Cardiac septum (tissue), 1 donor: ENCODE data around the gene MAP3K3. TPM values are rescaled to one million over a fixed set of nuclear protein-coding genes. Genes with fewer than 3 reads are reported as not detected.
"Not testable (repeated sequence)": the region's sequence is repeated elsewhere in the genome, so short reads cannot be mapped to it uniquely, and the experiment has no call there.

Experiments
- DNase-seq: peaks from one replicate; pipeline ENCODE4 v3.0.0-alpha.2; 2020; ENCODE audit warnings: low spot score
- intact Hi-C: fragments of 100-400 bp; cut with DNase I; formaldehyde crosslinking; loops from one replicate; pipeline ENCODE4 v1.14.0; 2022
- total RNA-seq: library from RNA; stranded (reverse); fragmentation: NEBNext Ultra II Directional; extraction: Animal tissue kit (Norgen Biotek cat#: 25700); gene quantifications from one replicate; pipeline ENCODE4 v1.2.1, GENCODE V29; 2021
- donor health status: DM: no; HTN: no; CAD: no.

The MAP3K3 gene
- total RNA-seq, 1 donor from 2014 or later: 101 TPM

- intact Hi-C loops: loop anchor here (2.0 kb wide), 1 partner anchor 40 kb away; the partner anchor contains the start of gene STRADA
- peak; percentile 90 for DNase-seq
Observed at GRCh38 chr17:63700528-63701455, 78.6 kb downstream of the MAP3K3 start.

GRCh38 chr17:63701456-63701820 lies 79.2 kb downstream of the MAP3K3 start:
- DNase-seq: no peak
- intact Hi-C loops: loop anchor here (2.0 kb wide), 1 partner anchor 39 kb away; the partner anchor contains the start of gene STRADA

- peak; percentile 85 for DNase-seq
- intact Hi-C loops: loop anchor here (2.0 kb wide), 1 partner anchor 39 kb away; the partner anchor contains the start of gene STRADA
Observed at GRCh38 chr17:63701868-63702720, 79.9 kb downstream of the MAP3K3 start.

DNA sequence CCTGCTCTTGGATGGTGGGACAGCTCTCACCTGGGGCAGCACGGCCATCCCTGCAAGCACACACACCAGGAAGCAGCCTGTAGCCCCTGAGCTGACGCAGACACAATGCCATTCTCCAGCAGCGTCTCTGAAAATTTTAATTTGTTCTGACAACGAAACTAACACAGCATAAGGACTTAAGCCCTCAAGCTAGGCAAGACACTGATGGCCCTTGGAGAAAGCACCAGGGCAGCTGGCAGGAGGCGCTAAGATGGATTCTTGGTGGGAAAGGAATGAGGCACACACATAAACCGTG lies 80.5 kb downstream of the MAP3K3 start:
- DNase-seq: no peak
- intact Hi-C loops: no loop called here

GRCh38 chr17:63703029-63703428 lies 80.8 kb downstream of the MAP3K3 start:
- intact Hi-C loops: no loop called here
- DNase-seq: no peak

GRCh38 chr17:63703556-63704258 lies 81.5 kb downstream of the MAP3K3 start:
- intact Hi-C loops: no loop called here
- DNase-seq: no peak

GRCh38 chr17:63704259-63704576 lies 82.0 kb downstream of the MAP3K3 start:
- intact Hi-C loops: no loop called here
- no peak for DNase-seq

GRCh38 chr17:63704836-63705235 lies 82.6 kb downstream of the MAP3K3 start:
- DNase-seq: no peak
- intact Hi-C loops: no loop called here

DNA sequence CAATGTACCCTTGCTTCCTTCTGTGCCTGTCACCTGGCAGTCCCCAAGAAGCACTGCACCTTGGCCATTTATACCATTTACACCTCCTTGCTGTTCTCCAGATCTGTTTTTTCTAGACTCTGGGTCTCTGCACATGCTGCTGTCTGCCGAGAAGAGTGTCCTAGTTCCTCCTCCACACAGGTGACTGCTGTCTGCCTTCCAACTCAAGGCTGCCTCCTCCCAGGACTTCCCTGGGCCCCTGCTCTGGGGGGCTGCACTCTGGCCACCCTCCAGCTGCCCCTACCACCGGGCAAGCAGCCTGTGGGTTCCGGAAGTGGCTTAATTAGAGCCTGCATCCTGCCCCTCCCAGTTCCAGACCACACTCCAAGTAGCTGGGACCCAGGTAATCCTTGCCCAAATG lies 83.4 kb downstream of the MAP3K3 start:
- DNase-seq: no peak
- intact Hi-C loops: no loop called here

DNA sequence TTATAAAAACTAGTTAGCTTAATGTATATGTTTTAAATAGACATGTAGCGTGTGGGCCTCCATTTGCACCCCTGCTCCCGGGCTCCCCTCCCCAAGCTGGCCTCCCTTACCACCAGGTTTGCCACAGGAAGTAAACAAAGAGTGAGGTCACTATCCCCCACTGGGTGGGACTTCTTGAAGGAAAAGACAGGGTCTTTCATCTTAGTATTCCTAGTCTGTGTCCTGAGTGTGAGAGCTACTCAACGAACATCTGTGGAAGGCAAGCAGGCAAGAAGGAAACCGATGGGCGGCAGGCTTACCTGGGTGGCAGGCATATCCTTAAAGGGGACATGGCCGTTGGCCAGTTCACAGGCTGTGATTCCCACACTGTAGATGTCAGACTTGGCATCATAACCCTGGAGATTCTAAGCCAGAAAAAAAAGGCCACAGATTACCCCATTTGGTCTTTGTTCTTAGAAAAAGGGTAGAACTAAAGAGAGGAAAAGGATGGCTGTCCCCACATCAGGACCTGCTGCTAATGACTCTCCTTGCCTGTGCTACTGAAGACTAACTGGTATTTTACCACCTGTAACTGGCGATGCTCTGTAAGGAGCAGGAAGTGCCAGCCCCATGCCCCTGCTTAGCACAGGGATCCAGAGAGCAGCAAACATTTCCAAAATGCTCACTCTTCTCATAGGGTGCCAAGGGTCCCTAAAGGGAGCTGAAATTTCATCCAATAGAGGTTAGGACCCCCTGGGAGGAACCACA lies 84.3 kb downstream of the MAP3K3 start:
- DNase-seq: no peak
- intact Hi-C loops: no loop called here

DNA sequence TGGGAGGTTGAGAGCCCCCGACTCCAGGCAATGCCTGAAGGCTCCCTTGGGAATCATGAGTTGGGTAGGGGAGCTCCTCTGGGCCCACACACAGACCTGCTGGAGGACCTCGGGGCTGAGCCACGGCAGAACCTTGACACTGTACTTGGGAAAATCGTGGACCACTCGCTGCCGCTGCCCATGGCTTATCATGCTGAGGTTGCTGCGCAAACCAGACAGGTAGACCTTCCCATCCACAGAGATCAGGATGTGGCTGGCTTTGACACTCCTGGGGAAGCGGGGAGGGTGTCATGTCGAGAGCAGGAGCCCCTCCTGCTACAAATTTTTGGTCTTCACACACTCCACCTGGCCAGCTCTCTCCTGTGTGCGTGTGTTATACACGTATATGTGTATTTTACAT lies 84.9 kb downstream of the MAP3K3 start:
- DNase-seq: no peak
- intact Hi-C loops: no loop called here

DNA sequence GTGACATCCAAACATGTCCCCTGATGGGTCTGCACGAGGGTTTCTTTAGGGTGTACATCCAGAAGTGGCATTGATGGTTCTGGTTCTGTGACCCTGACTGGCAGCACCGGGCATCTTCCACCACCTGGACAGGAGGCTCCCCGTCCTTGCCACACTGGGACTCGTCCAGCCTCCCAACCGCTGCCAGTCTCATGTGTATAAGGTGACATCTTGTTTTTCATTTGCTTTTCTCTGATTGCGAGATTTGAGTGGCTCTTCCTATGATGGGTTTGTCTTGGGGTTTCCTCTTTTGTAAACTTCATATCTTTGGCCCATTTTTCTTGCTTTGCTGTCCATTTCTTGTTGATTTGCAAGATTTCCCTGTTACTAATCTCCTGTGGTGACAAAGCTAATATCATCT lies 86.9 kb downstream of the MAP3K3 start:
- intact Hi-C loops: no loop called here
- no peak for DNase-seq

GRCh38 chr17:63714550-63715277 lies 92.5 kb downstream of the MAP3K3 start:
- DNase-seq: no peak
- intact Hi-C loops: no loop called here

DNA sequence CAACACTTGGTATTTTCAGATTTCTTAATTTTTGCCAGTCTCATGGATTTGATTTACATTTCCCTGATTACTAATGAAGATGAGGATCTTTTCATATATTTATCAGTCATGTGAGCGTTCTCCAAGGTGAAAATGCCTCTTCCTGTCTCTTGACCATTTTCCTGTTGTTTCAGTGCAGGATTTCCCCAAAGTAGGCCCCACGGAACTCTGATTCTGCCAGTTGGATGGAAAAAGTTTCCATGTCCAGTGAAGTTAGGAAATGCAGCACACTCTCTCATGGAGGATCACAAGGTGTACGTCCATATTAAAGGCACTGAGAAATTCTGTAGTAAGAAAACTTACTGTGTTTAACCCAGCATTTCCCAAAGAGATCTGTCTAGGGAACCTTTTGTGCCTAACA lies 94.2 kb downstream of the MAP3K3 start:
- no peak for DNase-seq
- intact Hi-C loops: no loop called here

GRCh38 chr17:63718988-63719387 lies 96.8 kb downstream of the MAP3K3 start:
- intact Hi-C loops: no loop called here

DNA sequence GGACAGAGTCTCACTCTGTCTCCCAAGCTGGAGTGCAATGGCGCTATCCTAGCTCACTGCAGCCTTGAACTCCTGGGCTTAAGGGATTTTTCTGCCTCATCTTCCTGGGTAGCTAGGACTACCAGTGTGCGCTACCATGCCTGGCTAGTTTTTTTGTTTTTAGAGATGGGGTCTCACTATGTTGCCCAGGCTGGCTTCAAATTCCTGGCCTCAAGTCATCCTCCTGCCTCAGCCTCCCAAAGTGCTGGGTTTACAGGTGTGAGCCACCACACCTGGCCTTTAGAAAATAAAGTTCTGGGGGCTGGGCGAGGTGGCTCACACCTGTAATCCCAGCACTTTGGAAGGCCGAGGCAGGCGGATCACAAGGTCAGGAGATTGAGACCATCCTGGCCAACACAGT lies 98.0 kb downstream of the MAP3K3 start:
- DNase-seq, intact Hi-C loops: not testable (repeated sequence)

More at GRCh38 chr17:63718988-63719387, 96.8 kb downstream of the MAP3K3 start:
- no peak for DNase-seq

DNA sequence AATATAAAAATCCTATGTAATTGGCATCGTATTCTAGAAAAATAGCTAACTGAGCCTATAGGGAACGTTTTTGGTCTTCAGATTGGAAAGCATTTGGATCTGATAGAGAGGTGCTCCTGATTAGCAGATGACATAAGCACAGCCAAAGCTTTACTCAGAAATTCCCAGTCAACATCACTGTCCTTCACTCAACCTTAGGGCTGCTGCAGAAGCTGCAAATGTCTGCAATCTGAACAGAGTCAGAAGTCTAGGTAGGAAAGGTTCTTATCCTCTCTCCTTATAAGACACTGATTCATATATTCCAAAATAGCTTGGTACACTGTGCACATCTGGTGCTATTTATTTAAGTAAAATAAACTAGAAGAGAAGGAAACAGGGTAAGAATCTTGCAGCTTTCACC lies 100.2 kb downstream of the MAP3K3 start:
- intact Hi-C loops: no loop called here

DNA sequence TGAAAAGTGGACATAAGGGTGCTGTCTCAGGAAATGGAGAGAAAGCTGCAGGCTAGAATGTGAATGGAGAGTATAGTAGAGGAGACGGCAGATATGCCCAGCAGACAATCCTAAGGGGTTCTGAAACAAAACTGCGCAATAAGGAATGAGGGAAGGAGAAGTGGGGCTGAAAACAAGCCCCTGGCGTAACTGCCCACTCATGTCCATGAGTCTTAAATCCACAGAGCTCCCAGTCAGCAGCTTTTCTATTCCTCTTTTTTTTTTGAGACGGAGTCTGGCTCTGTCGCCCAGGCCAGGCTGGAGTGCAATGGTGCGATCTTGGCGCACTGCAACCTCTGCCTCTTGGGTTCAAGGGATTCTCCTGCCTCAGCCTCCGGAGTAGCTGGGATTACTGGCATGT lies 113.5 kb downstream of the MAP3K3 start:
- intact Hi-C loops: no loop called here
- no peak for DNase-seq

More for the DNA sequence above, 100.2 kb downstream of the MAP3K3 start:
- no peak for DNase-seq
